Hematopoietic multipotent progenitor cell treated with erythropoietin and hydrocortisone succinate and interleukin-3 and kit ligand, for 8 days (in vitro differentiated cells): Measurements from ENCODE around the gene TTC28.

ENCODE experiments used
- DNase-seq: peaks from one replicate; pipeline ENCODE4 v3.0.0-alpha.2; 2015

The TTC28 gene

DNA sequence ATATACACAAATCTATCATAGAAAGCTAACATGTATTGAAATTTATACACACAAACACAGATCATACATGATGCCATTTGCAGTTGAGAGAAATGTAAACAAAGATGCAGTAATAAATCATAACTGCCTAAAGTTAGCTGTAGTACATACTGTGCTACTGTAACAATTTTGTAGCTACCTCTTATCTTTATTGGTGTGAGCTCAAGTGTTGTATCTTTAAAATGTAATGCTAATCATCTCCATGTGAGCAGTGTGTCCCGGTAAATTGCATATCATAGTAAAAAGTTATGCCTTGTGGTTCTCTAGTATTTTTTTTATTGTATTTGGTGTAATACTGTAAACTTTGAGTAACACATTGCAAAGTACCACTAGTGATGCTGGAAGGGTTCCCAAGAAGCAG, 743.7 kb downstream of the TTC28 start:
- no peak for DNase-seq

GRCh38 chr22:27934069-27934468, 745.6 kb downstream of the TTC28 start:
- DNase-seq: peak; percentile 35

DNA sequence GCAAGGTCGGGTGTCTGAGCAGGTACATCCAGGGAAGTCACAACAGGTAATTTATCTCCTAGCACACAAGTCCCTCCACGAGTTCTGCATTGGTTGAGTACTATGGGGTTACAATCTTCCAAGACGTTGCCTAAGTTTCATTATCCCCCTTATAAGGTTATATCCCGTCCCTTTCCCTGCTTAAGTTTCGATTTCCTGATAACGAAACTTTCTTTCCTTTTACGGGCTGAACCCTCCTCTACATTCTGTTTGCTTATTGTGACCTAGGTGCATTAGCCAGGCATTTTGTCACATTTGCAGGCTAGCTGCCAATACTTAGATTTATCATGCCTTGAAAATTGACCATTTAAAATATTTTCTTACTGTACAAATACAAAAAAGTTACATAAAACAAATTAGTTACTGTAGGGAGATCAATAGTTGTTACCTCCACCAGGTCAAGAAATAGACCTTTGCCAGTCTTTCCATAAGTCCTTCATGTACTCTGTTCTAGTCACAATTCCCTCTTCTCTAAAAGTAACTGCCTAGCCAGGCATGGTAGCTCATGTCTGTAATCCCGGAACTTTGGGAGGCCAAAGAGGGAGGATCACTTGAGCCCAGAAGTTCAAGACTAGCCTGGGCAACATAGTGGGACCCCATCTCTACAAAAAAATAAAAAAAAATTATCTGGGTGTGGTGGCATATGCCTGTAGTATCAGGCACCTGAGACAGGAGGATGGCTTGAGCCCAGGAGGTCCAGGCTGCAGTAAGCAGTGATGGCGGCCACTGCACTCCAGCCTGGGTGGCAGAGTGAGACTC, 746.3 kb downstream of the TTC28 start:
- DNase-seq: no peak

DNA sequence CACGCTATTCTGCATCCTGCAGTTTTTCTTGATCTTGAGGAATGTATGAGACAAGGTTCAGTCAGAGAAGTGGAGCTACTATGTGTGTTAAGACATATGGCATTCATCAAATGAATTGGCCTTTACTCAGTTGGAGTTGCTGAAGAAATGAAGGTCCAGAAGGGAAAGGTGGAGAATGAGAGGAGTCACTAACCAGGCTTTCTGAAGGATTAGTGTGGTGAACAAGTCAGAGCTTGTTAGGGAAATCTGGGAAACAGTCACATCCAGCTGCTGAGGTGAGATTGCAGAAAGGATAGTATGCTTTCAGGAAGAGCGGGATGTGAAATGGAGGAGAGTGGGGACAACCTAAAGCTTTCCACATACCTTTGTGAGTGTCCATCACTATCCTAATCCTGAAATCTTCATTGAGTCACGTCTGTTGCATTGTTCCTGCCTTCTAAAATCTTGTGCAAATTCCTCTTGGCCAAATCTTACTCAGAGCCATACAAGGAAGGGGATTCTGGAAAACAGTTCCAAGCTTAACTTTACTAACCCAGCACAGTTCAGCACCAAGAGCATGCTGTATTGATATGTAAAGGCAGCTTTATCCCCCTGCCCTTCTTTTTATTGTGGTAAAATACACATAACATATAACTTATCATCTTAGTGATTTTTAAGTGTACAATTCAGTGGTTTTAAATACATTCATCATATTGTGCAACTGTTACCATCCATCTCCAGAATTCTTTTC, 749.1 kb downstream of the TTC28 start:
- DNase-seq: no peak
